Cortex of kidney (tissue), 1 donor: ENCODE results near the gene PNPO.

Experiments
- DNase-seq: peaks from one replicate; lab custom pipeline; 2025; lab: John Stamatoyannopoulos, UW

PNPO gene

DNA sequence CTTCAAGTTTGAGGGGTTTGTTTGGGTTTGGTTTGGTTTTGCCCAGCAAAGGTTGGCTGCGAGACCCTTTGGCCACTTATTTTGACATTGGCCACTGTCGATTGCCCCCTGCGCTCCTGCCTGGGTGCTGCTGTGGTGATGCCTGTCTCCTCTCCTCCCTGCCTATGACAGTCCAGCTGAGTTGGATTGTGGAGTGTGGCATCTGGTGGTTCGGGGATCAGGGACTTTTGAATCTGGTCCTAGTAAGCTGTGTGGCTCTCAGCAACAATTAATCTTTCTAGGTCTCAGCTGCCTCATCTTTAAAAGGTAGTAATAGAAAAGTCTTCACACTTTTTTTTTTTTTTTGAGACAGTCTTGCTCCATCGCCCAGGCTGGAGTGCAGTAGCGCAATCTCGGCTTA, 56.7 kb downstream of the PNPO start:
- no peak for DNase-seq
